Ishikawa (cell line): ENCODE measurements around the gene HOXB5.

ENCODE experiments used
- EP300 ChIP-seq: IDR thresholded peaks from 2 replicates; pipeline ENCODE4 v1.6.1; 2012; ENCODE audit warnings: borderline replicate concordance
- FOXM1 ChIP-seq: IDR thresholded peaks from 2 replicates; pipeline ENCODE4 v1.6.1; 2012; ENCODE audit warnings: low read depth, borderline replicate concordance
- TCF12 ChIP-seq: IDR thresholded peaks from 2 replicates; pipeline ENCODE4 v1.6.1; 2012; ENCODE audit warnings: low read depth
- TEAD4 ChIP-seq: IDR thresholded peaks from 2 replicates; pipeline ENCODE4 v1.6.1; 2012
- TF ChIP-seq, protein P1 (sequence below): IDR thresholded peaks from 2 replicates; pipeline ENCODE4 v1.6.1; 2012; ENCODE audit warnings: low read depth, mild to moderate bottlenecking

DNA sequence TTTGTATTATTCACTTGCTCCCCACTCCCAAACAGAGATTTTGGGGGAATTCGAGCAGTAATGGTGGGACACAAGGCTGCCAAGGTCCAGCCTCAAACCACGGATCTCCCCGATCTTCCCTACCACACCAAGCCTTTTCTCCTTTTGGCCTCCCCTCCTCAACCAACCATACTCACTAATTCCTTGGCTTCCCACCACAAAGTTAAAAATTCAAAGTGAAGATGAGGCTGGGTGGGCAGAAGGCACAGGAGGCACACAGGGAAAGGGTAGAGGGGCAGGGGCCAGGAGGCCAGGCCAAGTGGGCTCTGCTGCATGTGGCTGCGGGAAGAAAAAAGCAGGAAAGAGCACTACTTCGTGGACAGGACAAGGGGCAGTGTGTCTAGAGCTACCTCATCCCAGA lies 30.6 kb downstream of the HOXB5 start:
- TF ChIP-seq, protein P1, sequence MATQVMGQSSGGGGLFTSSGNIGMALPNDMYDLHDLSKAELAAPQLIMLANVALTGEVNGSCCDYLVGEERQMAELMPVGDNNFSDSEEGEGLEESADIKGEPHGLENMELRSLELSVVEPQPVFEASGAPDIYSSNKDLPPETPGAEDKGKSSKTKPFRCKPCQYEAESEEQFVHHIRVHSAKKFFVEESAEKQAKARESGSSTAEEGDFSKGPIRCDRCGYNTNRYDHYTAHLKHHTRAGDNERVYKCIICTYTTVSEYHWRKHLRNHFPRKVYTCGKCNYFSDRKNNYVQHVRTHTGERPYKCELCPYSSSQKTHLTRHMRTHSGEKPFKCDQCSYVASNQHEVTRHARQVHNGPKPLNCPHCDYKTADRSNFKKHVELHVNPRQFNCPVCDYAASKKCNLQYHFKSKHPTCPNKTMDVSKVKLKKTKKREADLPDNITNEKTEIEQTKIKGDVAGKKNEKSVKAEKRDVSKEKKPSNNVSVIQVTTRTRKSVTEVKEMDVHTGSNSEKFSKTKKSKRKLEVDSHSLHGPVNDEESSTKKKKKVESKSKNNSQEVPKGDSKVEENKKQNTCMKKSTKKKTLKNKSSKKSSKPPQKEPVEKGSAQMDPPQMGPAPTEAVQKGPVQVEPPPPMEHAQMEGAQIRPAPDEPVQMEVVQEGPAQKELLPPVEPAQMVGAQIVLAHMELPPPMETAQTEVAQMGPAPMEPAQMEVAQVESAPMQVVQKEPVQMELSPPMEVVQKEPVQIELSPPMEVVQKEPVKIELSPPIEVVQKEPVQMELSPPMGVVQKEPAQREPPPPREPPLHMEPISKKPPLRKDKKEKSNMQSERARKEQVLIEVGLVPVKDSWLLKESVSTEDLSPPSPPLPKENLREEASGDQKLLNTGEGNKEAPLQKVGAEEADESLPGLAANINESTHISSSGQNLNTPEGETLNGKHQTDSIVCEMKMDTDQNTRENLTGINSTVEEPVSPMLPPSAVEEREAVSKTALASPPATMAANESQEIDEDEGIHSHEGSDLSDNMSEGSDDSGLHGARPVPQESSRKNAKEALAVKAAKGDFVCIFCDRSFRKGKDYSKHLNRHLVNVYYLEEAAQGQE: no peak
- TF ChIP-seq EP300: no peak
- no peak for TF ChIP-seq FOXM1
- TF ChIP-seq TCF12: no peak
- no peak for TF ChIP-seq TEAD4
